ENCODE results near the gene NUPR2.
"Not testable (repeated sequence)": the region's sequence is repeated elsewhere in the genome, so short reads cannot be mapped to it uniquely, and the experiment has no call there.

NUPR2 gene

GRCh38 chr7:56115852-56116538 is at the start of gene NUPR2:
Gene NUPR2 (minus strand): TSS chr7:56116417. CDS start chr7:56116314, 103 bp downstream.
- no peak for DNase-seq

GRCh38 chr7:56157238-56157790 is 41.1 kb upstream of the NUPR2 start:
- DNase-seq: no peak

GRCh38 chr7:56131062-56131461 is 14.8 kb upstream of the NUPR2 start:
- DNase-seq: not testable (repeated sequence)

- DNase-seq: no peak
Observed at GRCh38 chr7:56127241-56127975, 11.2 kb upstream of the NUPR2 start.

GRCh38 chr7:56125831-56126230 is 9.6 kb upstream of the NUPR2 start:
- no peak for DNase-seq

- no peak for DNase-seq
Observed at GRCh38 chr7:56124981-56125380, 8.8 kb upstream of the NUPR2 start.

- DNase-seq: no peak
Observed at GRCh38 chr7:56121440-56121839, 5.2 kb upstream of the NUPR2 start.

GRCh38 chr7:56112244-56112643 is 4.0 kb downstream of the NUPR2 start:
- not testable (repeated sequence) for DNase-seq

- no peak for DNase-seq
Observed at GRCh38 chr7:56110611-56111010, 5.6 kb downstream of the NUPR2 start.

GRCh38 chr7:56107954-56108258 is 8.3 kb downstream of the NUPR2 start:
- DNase-seq: no peak

- DNase-seq: peak; percentile 95
Observed at GRCh38 chr7:56106108-56107073, 9.8 kb downstream of the NUPR2 start, which contains the start of gene CHCHD2. Gene CHCHD2 (minus strand): TSS chr7:56106476. CDS start chr7:56106413, 63 bp downstream.

- DNase-seq: no peak
Observed at GRCh38 chr7:56105508-56105907, 10.7 kb downstream of the NUPR2 start.

- DNase-seq: not testable (repeated sequence)
Observed at GRCh38 chr7:56104138-56104537, 12.1 kb downstream of the NUPR2 start.

- DNase-seq: no peak
Observed at GRCh38 chr7:56099653-56100052, 16.6 kb downstream of the NUPR2 start.

GRCh38 chr7:56098187-56099008 is 17.8 kb downstream of the NUPR2 start:
- DNase-seq: not testable (repeated sequence)

GRCh38 chr7:56097700-56098099 is 18.5 kb downstream of the NUPR2 start:
- DNase-seq: no peak

- DNase-seq: peak; percentile 89
Observed at GRCh38 chr7:56092789-56093531, 23.3 kb downstream of the NUPR2 start, which contains the start of gene PHKG1. Gene PHKG1 (minus strand): TSS chr7:56092952. CDS start chr7:56088941, 4,011 bp downstream.

- DNase-seq: not testable (repeated sequence)
Observed at GRCh38 chr7:56092388-56092787, 23.8 kb downstream of the NUPR2 start.

- DNase-seq: no peak
Observed at GRCh38 chr7:56091591-56091990, 24.6 kb downstream of the NUPR2 start.

- DNase-seq: no peak
Observed at GRCh38 chr7:56087445-56087844, 28.8 kb downstream of the NUPR2 start.

GRCh38 chr7:56086761-56087160 is 29.5 kb downstream of the NUPR2 start:
- DNase-seq: no peak
